HEK293 (cell line): ENCODE results near the gene FGF19.
A peak's percentile ranks its signal among the peaks of the same experiment; 100 is the strongest.

Experiments used
- BCL11A ChIP-seq: fragments of 450-650 bp; formaldehyde crosslinking; IDR thresholded peaks from 2 replicates; pipeline ENCODE4 v1.5.1; 2016; ENCODE audit warnings: low read depth, missing biosample characterization, missing genetic modification characterization
- FEZF1 ChIP-seq: fragments of 450-650 bp; formaldehyde crosslinking; IDR thresholded peaks from 2 replicates; pipeline ENCODE4 v1.5.1; 2016; ENCODE audit warnings: missing biosample characterization, missing genetic modification characterization
- GLIS2 ChIP-seq: fragments of 450-650 bp; formaldehyde crosslinking; IDR thresholded peaks from 2 replicates; pipeline ENCODE4 v1.5.1; 2016; ENCODE audit warnings: missing biosample characterization, missing genetic modification characterization
- IKZF3 ChIP-seq: fragments of 450-650 bp; IDR thresholded peaks from 2 replicates; pipeline ENCODE4 v1.5.0; 2018; ENCODE audit warnings: missing biosample characterization, mild to moderate bottlenecking, missing genetic modification characterization, moderate library complexity
- KLF10 ChIP-seq: fragments of 450-650 bp; IDR thresholded peaks from 2 replicates; pipeline ENCODE4 v1.5.1; 2018; ENCODE audit warnings: missing biosample characterization, mild to moderate bottlenecking, missing genetic modification characterization
- KLF9 ChIP-seq: fragments of 450-650 bp; formaldehyde crosslinking; IDR thresholded peaks from 2 replicates; pipeline ENCODE4 v1.5.1; 2016; ENCODE audit warnings: missing biosample characterization, missing genetic modification characterization, low read depth
- RBAK ChIP-seq: fragments of 450-650 bp; formaldehyde crosslinking; IDR thresholded peaks from 2 replicates; pipeline ENCODE4 v1.5.1; 2016; ENCODE audit warnings: missing biosample characterization, missing genetic modification characterization
- SP3 ChIP-seq: fragments of 450-650 bp; formaldehyde crosslinking; IDR thresholded peaks from 2 replicates; pipeline ENCODE4 v1.5.1; 2016; ENCODE audit warnings: missing biosample characterization, missing genetic modification characterization
- ZBTB1 ChIP-seq: fragments of 450-650 bp; formaldehyde crosslinking; IDR thresholded peaks from 2 replicates; pipeline ENCODE4 v1.5.1; 2016; ENCODE audit warnings: missing biosample characterization, missing genetic modification characterization
- ZBTB8A ChIP-seq: fragments of 450-650 bp; formaldehyde crosslinking; IDR thresholded peaks from 2 replicates; pipeline ENCODE4 v1.5.1; 2016; ENCODE audit warnings: missing biosample characterization, missing genetic modification characterization
- ZIC2 ChIP-seq: fragments of 450-650 bp; formaldehyde crosslinking; IDR thresholded peaks from 2 replicates; pipeline ENCODE4 v1.5.1; 2016; ENCODE audit warnings: missing biosample characterization, missing genetic modification characterization
- ZNF140 ChIP-seq: fragments of 450-650 bp; formaldehyde crosslinking; IDR thresholded peaks from 2 replicates; pipeline ENCODE4 v1.5.1; 2016; ENCODE audit warnings: missing biosample characterization, missing genetic modification characterization
- ZNF155 ChIP-seq: fragments of 450-650 bp; formaldehyde crosslinking; IDR thresholded peaks from 2 replicates; pipeline ENCODE4 v1.5.1; 2016; ENCODE audit warnings: missing biosample characterization, missing genetic modification characterization
- ZNF174 ChIP-seq: fragments of 450-650 bp; formaldehyde crosslinking; IDR thresholded peaks from 2 replicates; pipeline ENCODE4 v1.5.0; 2017; ENCODE audit warnings: missing biosample characterization, mild to moderate bottlenecking, missing genetic modification characterization
- ZNF175 ChIP-seq: fragments of 450-650 bp; formaldehyde crosslinking; IDR thresholded peaks from 2 replicates; pipeline ENCODE4 v1.5.1; 2016; ENCODE audit warnings: missing biosample characterization, missing genetic modification characterization
- ZNF184 ChIP-seq: fragments of 450-650 bp; IDR thresholded peaks from 2 replicates; pipeline ENCODE4 v1.5.1; 2018; ENCODE audit warnings: missing biosample characterization, mild to moderate bottlenecking, missing genetic modification characterization
- ZNF19 ChIP-seq: fragments of 450-650 bp; formaldehyde crosslinking; IDR thresholded peaks from 2 replicates; pipeline ENCODE4; 2016; ENCODE audit warnings: missing biosample characterization, missing genetic modification characterization, low read depth
- ZNF2 ChIP-seq: fragments of 450-650 bp; formaldehyde crosslinking; IDR thresholded peaks from 2 replicates; pipeline ENCODE4 v1.5.1; 2016; ENCODE audit warnings: missing biosample characterization, missing genetic modification characterization
- ZNF23 ChIP-seq: fragments of 450-650 bp; formaldehyde crosslinking; IDR thresholded peaks from 2 replicates; pipeline ENCODE4 v1.5.1; 2016; ENCODE audit warnings: missing biosample characterization, missing genetic modification characterization, borderline replicate concordance
- ZNF24 ChIP-seq: fragments of 450-650 bp; formaldehyde crosslinking; IDR thresholded peaks from 2 replicates; pipeline ENCODE4 v1.5.1; 2016; ENCODE audit warnings: missing biosample characterization, missing genetic modification characterization
- ZNF311 ChIP-seq: fragments of 450-650 bp; formaldehyde crosslinking; IDR thresholded peaks from 2 replicates; pipeline ENCODE4 v1.5.1; 2017; ENCODE audit warnings: missing biosample characterization, missing genetic modification characterization, borderline replicate concordance
- ZNF335 ChIP-seq: fragments of 450-650 bp; formaldehyde crosslinking; conservative IDR thresholded peaks from 2 replicates; pipeline ENCODE4 v1.5.1; 2016; ENCODE audit warnings: missing biosample characterization, missing genetic modification characterization
- ZNF394 ChIP-seq: fragments of 450-650 bp; formaldehyde crosslinking; IDR thresholded peaks from 2 replicates; pipeline ENCODE4 v1.5.1; 2016; ENCODE audit warnings: missing biosample characterization, missing genetic modification characterization, mild to moderate bottlenecking, moderate library complexity, borderline replicate concordance
- ZNF530 ChIP-seq: fragments of 450-650 bp; formaldehyde crosslinking; IDR thresholded peaks from 2 replicates; pipeline ENCODE4 v1.5.1; 2016; ENCODE audit warnings: low read depth, missing biosample characterization, missing genetic modification characterization
- ZNF571 ChIP-seq: fragments of 450-650 bp; formaldehyde crosslinking; IDR thresholded peaks from 2 replicates; pipeline ENCODE4 v1.5.0; 2017; ENCODE audit warnings: missing biosample characterization, missing genetic modification characterization
- ZNF639 ChIP-seq: fragments of 450-650 bp; formaldehyde crosslinking; IDR thresholded peaks from 2 replicates; pipeline ENCODE4 v1.5.1; 2016; ENCODE audit warnings: missing biosample characterization, missing genetic modification characterization
- ZNF654 ChIP-seq: fragments of 450-650 bp; formaldehyde crosslinking; IDR thresholded peaks from 2 replicates; pipeline ENCODE4 v1.5.1; 2016; ENCODE audit warnings: low read depth, missing biosample characterization, missing genetic modification characterization
- ZNF660 ChIP-seq: fragments of 450-650 bp; IDR thresholded peaks from 2 replicates; pipeline ENCODE4 v1.5.1; 2018; ENCODE audit warnings: missing biosample characterization, mild to moderate bottlenecking, missing genetic modification characterization
- ZNF677 ChIP-seq: fragments of 450-650 bp; IDR thresholded peaks from 2 replicates; pipeline ENCODE4 v1.5.0; 2018; ENCODE audit warnings: missing biosample characterization, mild to moderate bottlenecking, missing genetic modification characterization, moderate library complexity
- ZNF792 ChIP-seq: fragments of 450-650 bp; formaldehyde crosslinking; IDR thresholded peaks from 2 replicates; pipeline ENCODE4 v1.5.1; 2016; ENCODE audit warnings: missing biosample characterization, missing genetic modification characterization
- ZNF843 ChIP-seq: fragments of 450-650 bp; formaldehyde crosslinking; IDR thresholded peaks from 2 replicates; pipeline ENCODE4 v1.5.1; 2016; ENCODE audit warnings: missing biosample characterization, missing genetic modification characterization
- ZSCAN23 ChIP-seq: fragments of 450-650 bp; formaldehyde crosslinking; IDR thresholded peaks from 2 replicates; pipeline ENCODE4 v1.5.1; 2016; ENCODE audit warnings: missing biosample characterization, missing genetic modification characterization
- ZSCAN30 ChIP-seq: fragments of 450-650 bp; IDR thresholded peaks from 2 replicates; pipeline ENCODE4 v1.5.1; 2018; ENCODE audit warnings: missing biosample characterization, mild to moderate bottlenecking, missing genetic modification characterization, moderate library complexity
- TF ChIP-seq, protein P1 (sequence below): fragments of 450-650 bp; formaldehyde crosslinking; IDR thresholded peaks from 2 replicates; pipeline ENCODE4 v1.5.1; 2016; ENCODE audit warnings: missing biosample characterization, missing genetic modification characterization
- TF ChIP-seq, protein P2 (sequence below): fragments of 450-650 bp; formaldehyde crosslinking; IDR thresholded peaks from 2 replicates; pipeline ENCODE4 v1.5.1; 2017; ENCODE audit warnings: missing biosample characterization, missing genetic modification characterization
- TF ChIP-seq, protein P3 (sequence below): fragments of 450-650 bp; formaldehyde crosslinking; IDR thresholded peaks from 2 replicates; pipeline ENCODE4 v1.5.1; 2017; ENCODE audit warnings: missing biosample characterization, missing genetic modification characterization

FGF19 gene

DNA sequence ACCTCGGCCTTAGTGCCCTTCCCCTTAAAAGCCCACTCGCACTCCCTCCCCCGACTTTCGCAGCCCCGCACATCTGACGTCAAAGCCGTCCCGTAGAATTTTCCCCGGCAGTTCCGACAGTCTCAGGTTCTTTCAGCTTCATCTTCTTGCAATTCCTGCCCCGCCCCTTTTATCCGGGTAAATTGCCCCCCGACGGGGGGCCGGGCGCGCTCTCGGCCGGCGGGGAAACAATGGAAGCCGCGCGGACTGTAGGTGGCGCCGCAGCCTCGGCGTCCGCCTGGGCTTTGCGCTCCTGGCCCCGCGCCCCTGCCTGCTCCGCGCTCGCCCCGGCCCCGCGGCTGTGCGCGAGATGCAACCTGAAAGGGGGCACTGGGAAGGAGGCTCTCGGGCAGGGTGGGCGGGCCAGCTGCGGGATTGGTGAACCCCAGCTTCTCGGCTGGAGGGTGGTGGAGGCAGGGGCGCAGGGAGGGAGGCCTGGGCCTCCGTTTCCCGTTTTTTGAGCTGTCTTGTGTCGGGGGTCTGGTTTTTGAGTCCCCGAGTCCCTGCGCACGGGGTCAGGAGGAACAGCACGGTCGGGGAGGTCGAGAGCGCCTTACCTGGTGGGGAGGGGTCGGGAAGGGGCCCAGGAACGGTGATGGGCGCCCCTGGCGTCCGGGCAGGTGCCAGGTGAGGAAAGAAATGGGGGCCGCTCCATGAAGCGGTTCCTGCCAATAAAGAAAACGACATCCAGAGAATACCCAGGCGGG, 859 bp upstream of the FGF19 start (continued):
- no peak for TF ChIP-seq ZNF530 (tag by site-specific recombination)
- TF ChIP-seq ZNF394 (tag by site-specific recombination): no peak
- TF ChIP-seq ZNF677 (tag by site-specific recombination): no peak
- peak; percentile 64; the same call in 1 of the 2 replicates for TF ChIP-seq GLIS2 (tag by site-specific recombination)
- TF ChIP-seq, protein P1, sequence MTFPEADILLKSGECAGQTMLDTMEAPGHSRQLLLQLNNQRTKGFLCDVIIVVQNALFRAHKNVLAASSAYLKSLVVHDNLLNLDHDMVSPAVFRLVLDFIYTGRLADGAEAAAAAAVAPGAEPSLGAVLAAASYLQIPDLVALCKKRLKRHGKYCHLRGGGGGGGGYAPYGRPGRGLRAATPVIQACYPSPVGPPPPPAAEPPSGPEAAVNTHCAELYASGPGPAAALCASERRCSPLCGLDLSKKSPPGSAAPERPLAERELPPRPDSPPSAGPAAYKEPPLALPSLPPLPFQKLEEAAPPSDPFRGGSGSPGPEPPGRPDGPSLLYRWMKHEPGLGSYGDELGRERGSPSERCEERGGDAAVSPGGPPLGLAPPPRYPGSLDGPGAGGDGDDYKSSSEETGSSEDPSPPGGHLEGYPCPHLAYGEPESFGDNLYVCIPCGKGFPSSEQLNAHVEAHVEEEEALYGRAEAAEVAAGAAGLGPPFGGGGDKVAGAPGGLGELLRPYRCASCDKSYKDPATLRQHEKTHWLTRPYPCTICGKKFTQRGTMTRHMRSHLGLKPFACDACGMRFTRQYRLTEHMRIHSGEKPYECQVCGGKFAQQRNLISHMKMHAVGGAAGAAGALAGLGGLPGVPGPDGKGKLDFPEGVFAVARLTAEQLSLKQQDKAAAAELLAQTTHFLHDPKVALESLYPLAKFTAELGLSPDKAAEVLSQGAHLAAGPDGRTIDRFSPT (tag by site-specific recombination): 0 out of 2 replicates have a peak, but pooled peaks have one; percentile 32
- TF ChIP-seq, protein P2, sequence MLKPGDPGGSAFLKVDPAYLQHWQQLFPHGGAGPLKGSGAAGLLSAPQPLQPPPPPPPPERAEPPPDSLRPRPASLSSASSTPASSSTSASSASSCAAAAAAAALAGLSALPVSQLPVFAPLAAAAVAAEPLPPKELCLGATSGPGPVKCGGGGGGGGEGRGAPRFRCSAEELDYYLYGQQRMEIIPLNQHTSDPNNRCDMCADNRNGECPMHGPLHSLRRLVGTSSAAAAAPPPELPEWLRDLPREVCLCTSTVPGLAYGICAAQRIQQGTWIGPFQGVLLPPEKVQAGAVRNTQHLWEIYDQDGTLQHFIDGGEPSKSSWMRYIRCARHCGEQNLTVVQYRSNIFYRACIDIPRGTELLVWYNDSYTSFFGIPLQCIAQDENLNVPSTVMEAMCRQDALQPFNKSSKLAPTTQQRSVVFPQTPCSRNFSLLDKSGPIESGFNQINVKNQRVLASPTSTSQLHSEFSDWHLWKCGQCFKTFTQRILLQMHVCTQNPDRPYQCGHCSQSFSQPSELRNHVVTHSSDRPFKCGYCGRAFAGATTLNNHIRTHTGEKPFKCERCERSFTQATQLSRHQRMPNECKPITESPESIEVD (tag by site-specific recombination): no peak
- TF ChIP-seq ZNF140 (tag by site-specific recombination): no peak
- TF ChIP-seq ZNF311 (tag by site-specific recombination): no peak
- TF ChIP-seq ZNF174 (tag by site-specific recombination): no peak
- no peak for TF ChIP-seq ZNF155 (tag by site-specific recombination)
- no peak for TF ChIP-seq ZBTB1
- no peak for TF ChIP-seq ZNF184 (tag by site-specific recombination)
- TF ChIP-seq IKZF3: no peak
- TF ChIP-seq ZNF792 (tag by site-specific recombination): no peak
- no peak for TF ChIP-seq ZNF19 (tag by site-specific recombination)
- no peak for TF ChIP-seq ZNF2
- TF ChIP-seq, protein P3, sequence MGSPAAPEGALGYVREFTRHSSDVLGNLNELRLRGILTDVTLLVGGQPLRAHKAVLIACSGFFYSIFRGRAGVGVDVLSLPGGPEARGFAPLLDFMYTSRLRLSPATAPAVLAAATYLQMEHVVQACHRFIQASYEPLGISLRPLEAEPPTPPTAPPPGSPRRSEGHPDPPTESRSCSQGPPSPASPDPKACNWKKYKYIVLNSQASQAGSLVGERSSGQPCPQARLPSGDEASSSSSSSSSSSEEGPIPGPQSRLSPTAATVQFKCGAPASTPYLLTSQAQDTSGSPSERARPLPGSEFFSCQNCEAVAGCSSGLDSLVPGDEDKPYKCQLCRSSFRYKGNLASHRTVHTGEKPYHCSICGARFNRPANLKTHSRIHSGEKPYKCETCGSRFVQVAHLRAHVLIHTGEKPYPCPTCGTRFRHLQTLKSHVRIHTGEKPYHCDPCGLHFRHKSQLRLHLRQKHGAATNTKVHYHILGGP (tag by site-specific recombination): no peak
- peak; percentile 53; the same call in 1 of the 2 replicates for TF ChIP-seq ZSCAN30 (tag by site-specific recombination)
- TF ChIP-seq ZNF571 (tag by site-specific recombination): no peak
- TF ChIP-seq FEZF1 (tag by site-specific recombination): no peak
- TF ChIP-seq ZNF843: no peak
- TF ChIP-seq ZNF639 (tag by site-specific recombination): no peak
- no peak for TF ChIP-seq RBAK (tag by site-specific recombination)
- TF ChIP-seq ZSCAN23 (tag by site-specific recombination): no peak
- TF ChIP-seq ZNF660: peak; percentile 33; the same call in 1 of the 2 replicates
- TF ChIP-seq KLF9 (tag by site-specific recombination): peak; percentile 40; the same call in 1 of the 2 replicates
- TF ChIP-seq ZBTB8A: peak; percentile 31
- no peak for TF ChIP-seq BCL11A (tag by site-specific recombination)
- TF ChIP-seq ZNF654 (tag by site-specific recombination): peak; percentile 48
- TF ChIP-seq ZNF23 (tag by site-specific recombination): no peak
- TF ChIP-seq ZNF24 (tag by site-specific recombination): no peak
- TF ChIP-seq ZIC2 (tag by site-specific recombination): peak; percentile 29; the same call in 1 of the 2 replicates
- TF ChIP-seq ZNF335 (tag by site-specific recombination): peak; percentile 69
- TF ChIP-seq ZNF175 (tag by site-specific recombination): no peak
- peak; percentile 30; the same call in 1 of the 2 replicates for TF ChIP-seq KLF10 (tag by site-specific recombination)
- TF ChIP-seq SP3 (tag by site-specific recombination): 0 out of 2 replicates have a peak, but pooled peaks have one; percentile 34
